ENCODE measurements around the gene PDLIM1. TPM values are rescaled to one million over a fixed set of nuclear protein-coding genes. Genes with fewer than 3 reads are reported as not detected.

The PDLIM1 gene
- total and polyA plus RNA-seq, 10 of the 15 experiments (the other 5 are each of a cell fraction or from before 2014, with no cell fraction given), result 95.7 to 714 (median 309) TPM

- TF ChIP-seq ZNF622 (IDR thresholded peaks at IDR 0.05) (no peak), NRF1 (conservative IDR thresholded peaks at IDR 0.05; ENCODE audit: low read depth, low read length) (no peak), IRF4 (IDR thresholded peaks at IDR 0.05; ENCODE audit: low read depth, low read length) (no peak), SREBF1 (IDR thresholded peaks at IDR 0.05; ENCODE audit: low read length) (no peak), RELB (IDR thresholded peaks at IDR 0.05; ENCODE audit: low read depth) (no peak), TBL1XR1 (IDR thresholded peaks at IDR 0.05; ENCODE audit: low read depth, low read length) (no peak), JUND (IDR thresholded peaks at IDR 0.05; ENCODE audit: low read depth, low read length) (no peak), BCL3 (IDR thresholded peaks at IDR 0.05; ENCODE audit: borderline replicate concordance, insufficient read depth, low read depth, low read length, poor library complexity, severe bottlenecking) (no peak), KDM1A (IDR thresholded peaks at IDR 0.05; ENCODE audit: borderline replicate concordance) (no peak), TCF7 (IDR thresholded peaks at IDR 0.05; ENCODE audit: borderline replicate concordance) (no peak), SIN3A (IDR thresholded peaks at IDR 0.05; ENCODE audit: low read depth, low read length) (no peak), SREBF2 (IDR thresholded peaks at IDR 0.05; ENCODE audit: low read length) (no peak), ZBED1 (IDR thresholded peaks at IDR 0.05; ENCODE audit: borderline replicate concordance) (no peak), NBN (IDR thresholded peaks at IDR 0.05) (peak; percentile 37), POU2F2 (IDR thresholded peaks at IDR 0.05; ENCODE audit: borderline replicate concordance, low read depth, low read length) (no peak), EED (IDR thresholded peaks at IDR 0.05; ENCODE audit: low read depth) (peak; percentile 24; the same call in 1 of the 2 replicates), ZNF217 (IDR thresholded peaks at IDR 0.05) (peak; percentile 88), CBX3 (IDR thresholded peaks at IDR 0.05; ENCODE audit: borderline replicate concordance, low read depth) (no peak), ZNF274 (IDR thresholded peaks at IDR 0.05; ENCODE audit: insufficient read depth, insufficient read length) (no peak), PKNOX1 (IDR thresholded peaks at IDR 0.05) (peak; percentile 18; the same call in 1 of the 2 replicates), TCF3 (IDR thresholded peaks at IDR 0.05; ENCODE audit: borderline replicate concordance, insufficient read depth, low read depth, low read length) (no peak), NFIC (IDR thresholded peaks at IDR 0.05; ENCODE audit: low read depth, low read length) (no peak)
- TF ChIP-seq, protein P1, sequence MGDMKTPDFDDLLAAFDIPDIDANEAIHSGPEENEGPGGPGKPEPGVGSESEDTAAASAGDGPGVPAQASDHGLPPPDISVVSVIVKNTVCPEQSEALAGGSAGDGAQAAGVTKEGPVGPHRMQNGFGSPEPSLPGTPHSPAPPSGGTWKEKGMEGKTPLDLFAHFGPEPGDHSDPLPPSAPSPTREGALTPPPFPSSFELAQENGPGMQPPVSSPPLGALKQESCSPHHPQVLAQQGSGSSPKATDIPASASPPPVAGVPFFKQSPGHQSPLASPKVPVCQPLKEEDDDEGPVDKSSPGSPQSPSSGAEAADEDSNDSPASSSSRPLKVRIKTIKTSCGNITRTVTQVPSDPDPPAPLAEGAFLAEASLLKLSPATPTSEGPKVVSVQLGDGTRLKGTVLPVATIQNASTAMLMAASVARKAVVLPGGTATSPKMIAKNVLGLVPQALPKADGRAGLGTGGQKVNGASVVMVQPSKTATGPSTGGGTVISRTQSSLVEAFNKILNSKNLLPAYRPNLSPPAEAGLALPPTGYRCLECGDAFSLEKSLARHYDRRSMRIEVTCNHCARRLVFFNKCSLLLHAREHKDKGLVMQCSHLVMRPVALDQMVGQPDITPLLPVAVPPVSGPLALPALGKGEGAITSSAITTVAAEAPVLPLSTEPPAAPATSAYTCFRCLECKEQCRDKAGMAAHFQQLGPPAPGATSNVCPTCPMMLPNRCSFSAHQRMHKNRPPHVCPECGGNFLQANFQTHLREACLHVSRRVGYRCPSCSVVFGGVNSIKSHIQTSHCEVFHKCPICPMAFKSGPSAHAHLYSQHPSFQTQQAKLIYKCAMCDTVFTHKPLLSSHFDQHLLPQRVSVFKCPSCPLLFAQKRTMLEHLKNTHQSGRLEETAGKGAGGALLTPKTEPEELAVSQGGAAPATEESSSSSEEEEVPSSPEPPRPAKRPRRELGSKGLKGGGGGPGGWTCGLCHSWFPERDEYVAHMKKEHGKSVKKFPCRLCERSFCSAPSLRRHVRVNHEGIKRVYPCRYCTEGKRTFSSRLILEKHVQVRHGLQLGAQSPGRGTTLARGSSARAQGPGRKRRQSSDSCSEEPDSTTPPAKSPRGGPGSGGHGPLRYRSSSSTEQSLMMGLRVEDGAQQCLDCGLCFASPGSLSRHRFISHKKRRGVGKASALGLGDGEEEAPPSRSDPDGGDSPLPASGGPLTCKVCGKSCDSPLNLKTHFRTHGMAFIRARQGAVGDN (IDR thresholded peaks at IDR 0.05), result no peak
Observed at GRCh38 chr10:95291365-95292039, 699 bp upstream of the PDLIM1 start (continued).

Measured in GM12878 (cell line).